Activated CD4-positive, CD25-positive, alpha-beta regulatory T cell (primary cell): ENCODE measurements around the gene OR5B2.
"Not testable (repeated sequence)": the region's sequence is repeated elsewhere in the genome, so short reads cannot be mapped to it uniquely, and the experiment has no call there.

Source experiments
- DNase-seq, 4 experiments: peaks; one replicate each; lab custom pipeline; 2025; lab: John Stamatoyannopoulos, UW

The OR5B2 gene

DNA sequence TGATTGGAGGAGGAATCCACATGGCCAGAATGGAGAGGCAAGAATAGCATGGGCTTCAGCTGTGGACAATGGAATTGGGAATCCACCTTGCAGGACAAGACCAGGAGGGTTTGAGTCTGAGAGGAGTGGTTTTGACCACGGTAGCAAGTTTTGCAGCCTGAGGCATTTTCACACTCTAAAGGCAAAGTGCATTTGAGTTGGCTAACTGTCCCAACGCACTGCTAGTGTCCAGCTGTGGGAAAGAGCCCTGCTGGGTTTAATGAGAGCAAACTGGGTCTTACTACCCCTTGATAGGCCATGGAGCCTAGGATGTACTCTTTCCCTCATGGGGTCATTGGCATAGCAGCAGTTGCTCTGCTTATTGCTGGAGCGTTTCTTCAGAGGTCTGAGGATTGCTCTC lies at the start of gene OR5B2:
Gene OR5B2, minus strand, starts transcription at position 101 of the 400 bp plus-strand sequence. CDS start 4,860 bp downstream, outside the sequence.
- DNase-seq, result no peak

- no peak for DNase-seq
Measured at GRCh38 chr11:58471892-58472291, 44.0 kb upstream of the OR5B2 start.

DNA sequence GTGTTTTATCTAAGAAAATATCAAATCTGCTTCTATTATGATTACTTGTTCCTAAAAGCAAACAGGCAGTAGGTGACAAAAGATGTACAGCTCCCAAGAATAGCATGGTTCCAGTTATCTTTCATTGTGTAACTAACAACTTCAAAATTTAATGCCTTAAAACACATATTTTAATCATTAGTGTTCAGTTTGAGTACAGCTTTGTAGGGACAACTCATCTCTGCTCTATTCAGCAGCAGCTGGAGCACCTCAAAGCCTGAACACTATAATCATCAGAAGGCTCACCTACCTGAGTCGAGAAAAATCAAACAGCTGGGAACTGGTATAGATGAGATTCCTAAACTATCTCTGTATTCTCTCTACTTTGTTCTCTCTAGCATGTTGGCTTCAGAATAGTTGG lies 38.4 kb upstream of the OR5B2 start:
- no peak for DNase-seq

- DNase-seq, result no peak
Measured at GRCh38 chr11:58465690-58466089, 37.8 kb upstream of the OR5B2 start.

DNA sequence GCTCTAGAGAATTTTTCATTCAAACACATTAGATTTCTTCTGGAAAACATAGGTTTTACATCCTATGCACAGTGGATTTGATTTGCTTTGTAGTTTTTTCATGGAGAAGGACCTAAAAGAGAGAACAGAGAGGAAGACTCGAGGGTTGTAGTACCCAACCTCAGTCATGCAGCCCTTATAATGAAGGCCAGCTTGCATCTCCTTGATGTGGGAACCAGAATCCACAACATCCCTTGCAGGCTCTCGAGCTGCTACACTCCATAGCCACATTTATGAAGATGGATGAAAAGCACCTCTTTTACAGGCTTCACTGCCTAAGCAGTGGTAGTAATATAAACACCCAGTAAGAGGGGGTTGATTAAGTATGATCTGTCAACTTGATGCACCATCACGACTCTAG lies 23.7 kb upstream of the OR5B2 start:
- DNase-seq, result no peak

DNA sequence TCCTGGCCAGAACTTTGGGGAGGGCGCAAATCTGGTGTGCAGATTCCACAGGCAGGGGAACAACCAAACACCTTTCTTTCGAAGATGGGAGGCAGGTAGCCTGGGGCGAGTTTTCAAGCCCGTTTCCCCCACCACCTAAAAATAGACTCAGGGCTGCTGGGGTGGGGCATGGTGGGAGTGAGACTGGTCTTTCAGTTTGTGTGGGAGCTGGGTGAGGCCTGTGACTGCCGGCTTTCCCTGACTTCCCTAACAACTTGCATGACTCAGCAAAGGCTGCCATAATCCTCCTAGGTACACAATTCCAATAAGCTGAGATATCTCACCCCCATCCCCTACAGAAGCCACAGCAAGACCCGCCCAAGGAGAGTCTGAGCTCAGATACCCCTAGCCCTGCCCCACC lies 18.4 kb upstream of the OR5B2 start:
- DNase-seq, result no peak

GRCh38 chr11:58444300-58444699 lies 16.4 kb upstream of the OR5B2 start:
- no peak for DNase-seq

DNA sequence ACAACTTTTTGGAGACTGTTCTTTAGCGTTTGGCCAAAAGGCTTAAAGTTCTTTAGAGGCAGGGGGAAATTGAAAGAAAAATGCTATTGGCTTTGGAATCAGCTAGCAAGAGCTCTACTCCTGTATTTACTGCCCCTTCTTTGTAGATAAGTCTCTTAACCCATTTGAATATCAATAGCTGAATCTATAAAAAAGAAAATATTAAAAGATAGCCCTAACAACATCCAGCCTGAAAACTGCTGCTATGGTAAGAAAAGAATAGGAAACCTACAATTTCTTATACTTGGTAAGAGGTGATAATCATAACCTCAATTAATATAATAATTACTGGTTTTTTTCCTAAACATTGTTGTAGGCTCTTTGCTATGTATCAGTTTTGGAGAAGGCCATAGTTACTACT lies 14.2 kb upstream of the OR5B2 start, which contains the start of gene OR5B12:
Gene OR5B12, minus strand, starts transcription at position 101 of the 400 bp plus-strand sequence. CDS start 2,085 bp downstream, outside the sequence.
- DNase-seq, result no peak

GRCh38 chr11:58438486-58438885 lies 10.6 kb upstream of the OR5B2 start:
- no peak for DNase-seq

DNA sequence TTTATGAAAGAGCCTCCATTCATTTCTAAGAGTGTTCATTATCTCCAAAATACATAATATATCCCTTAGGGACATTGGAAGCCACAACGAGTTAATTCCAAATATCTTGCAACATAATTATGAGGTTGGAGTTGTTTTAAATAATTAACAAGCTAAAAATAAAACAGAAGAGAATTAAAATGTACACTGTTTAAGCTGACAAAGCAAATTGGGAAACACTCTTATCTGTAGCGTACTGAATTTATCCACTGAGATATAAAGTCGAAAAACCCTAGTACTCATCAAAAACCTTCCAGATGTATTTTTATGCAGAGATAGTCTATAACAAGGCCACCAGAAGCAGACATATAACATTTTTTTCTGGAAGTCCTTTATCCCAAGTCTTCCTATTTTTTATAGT lies 6.3 kb upstream of the OR5B2 start:
- no peak for DNase-seq

GRCh38 chr11:58433638-58434203 lies 5.8 kb upstream of the OR5B2 start:
- no peak for DNase-seq

- no peak for DNase-seq
Measured at GRCh38 chr11:58429273-58429672, 1.4 kb upstream of the OR5B2 start.

- DNase-seq, result no peak
Measured at GRCh38 chr11:58406774-58407173, 21.1 kb downstream of the OR5B2 start, which contains the start of gene OR5B3. Gene OR5B3 (minus strand): TSS chr11:58406874. CDS start chr11:58403409, 3,465 bp downstream.

- DNase-seq, result not testable (repeated sequence)
Measured at GRCh38 chr11:58399622-58400021, 28.3 kb downstream of the OR5B2 start.

GRCh38 chr11:58395581-58395980 lies 32.3 kb downstream of the OR5B2 start:
- DNase-seq, result no peak

- DNase-seq, result no peak
Measured at GRCh38 chr11:58394195-58394594, 33.7 kb downstream of the OR5B2 start.

DNA sequence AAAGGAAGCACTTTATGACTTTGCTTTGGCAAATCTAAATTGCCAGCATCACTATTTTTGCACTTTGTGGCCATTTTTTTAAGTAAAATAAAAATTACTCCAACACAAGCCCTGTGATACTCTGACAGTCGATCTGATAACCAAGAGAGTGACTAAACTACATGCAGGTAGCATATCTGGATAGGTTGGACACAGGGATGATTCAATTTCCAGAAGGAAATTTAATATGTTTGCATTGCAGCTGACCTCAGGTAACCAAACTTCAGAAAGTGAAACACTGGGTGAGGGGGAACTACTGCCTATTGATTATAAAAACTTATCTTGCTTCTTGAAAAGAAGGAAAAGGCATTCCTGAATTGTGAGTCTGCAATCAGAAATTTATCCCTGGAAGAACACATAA lies 35.2 kb downstream of the OR5B2 start:
- DNase-seq, result no peak

DNA sequence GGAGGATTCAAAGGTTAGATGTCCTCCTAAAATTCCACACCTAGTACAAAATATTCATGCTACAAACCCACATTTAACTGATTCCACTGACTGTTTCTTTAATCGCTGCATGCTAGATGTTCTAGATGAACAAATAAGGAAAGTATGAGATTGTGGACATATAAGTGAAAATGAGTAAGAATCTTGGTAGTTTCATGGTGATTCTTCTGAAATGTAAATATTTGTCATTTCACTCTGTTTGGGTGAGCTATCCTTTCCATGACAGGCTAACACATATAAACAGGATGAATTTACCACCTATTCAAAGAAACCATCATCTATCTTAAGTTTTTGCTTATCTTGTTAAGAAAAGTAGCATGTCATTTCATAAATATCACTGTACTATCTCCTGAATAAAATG lies 36.0 kb downstream of the OR5B2 start:
- DNase-seq, result no peak

DNA sequence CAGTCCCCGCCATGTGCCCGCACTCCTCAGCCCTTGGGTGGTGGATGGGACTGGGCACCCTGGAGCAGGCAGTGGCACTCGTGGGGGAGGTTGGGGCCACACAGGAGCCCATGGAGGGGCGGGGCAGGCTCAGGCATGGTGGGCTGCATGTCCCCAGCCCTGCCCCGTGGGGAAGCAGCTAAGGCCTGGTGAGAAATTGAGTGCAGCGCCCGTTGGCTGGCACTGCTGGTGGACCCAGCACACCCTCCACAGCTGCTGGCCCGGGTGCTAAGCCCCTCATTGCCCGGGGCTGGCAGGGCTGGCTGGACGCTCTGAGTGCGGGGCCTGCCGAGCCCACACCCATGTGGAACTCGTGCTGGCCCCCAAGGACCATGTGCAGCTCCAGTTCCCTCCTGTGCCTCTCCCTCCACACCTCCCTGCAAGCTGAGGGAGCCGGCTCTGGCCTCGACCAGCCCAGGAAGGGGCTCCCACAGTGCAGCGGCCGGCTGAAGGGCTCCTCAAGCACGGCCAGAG lies 37.3 kb downstream of the OR5B2 start:
- DNase-seq, result no peak
